DMS153 treated with DMSO at 0.1 percent for 48 hours (cell line): ENCODE results near the gene AUH.
"Not testable (repeated sequence)": the region's sequence is repeated elsewhere in the genome, so short reads cannot be mapped to it uniquely, and the experiment has no call there.

ENCODE experiments used
- DNase-seq: peaks from one replicate; lab custom pipeline; 2025; ENCODE audit not compliant: unreplicated experiment; lab: John Stamatoyannopoulos, UW

The AUH gene

DNA sequence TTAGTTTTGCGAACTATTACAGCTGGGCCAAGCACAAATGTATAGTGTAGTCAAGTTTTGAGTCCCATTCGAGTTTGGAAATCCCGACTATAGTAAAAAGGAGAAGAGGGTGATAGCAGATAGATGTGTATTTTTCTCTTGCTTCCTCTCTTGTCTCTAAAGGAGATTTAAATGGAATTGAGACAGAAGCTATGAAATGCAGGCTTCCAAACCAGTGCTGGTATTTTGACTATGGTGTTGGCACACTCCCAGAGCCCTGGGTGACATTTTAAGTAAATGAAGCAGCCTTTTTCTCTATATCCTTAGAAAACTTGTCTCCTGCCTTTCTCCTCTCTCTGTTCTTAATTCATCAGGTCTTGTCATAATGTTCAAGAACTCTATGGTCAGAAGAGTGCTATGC is 17.7 kb upstream of the AUH start:
- no peak for DNase-seq

DNA sequence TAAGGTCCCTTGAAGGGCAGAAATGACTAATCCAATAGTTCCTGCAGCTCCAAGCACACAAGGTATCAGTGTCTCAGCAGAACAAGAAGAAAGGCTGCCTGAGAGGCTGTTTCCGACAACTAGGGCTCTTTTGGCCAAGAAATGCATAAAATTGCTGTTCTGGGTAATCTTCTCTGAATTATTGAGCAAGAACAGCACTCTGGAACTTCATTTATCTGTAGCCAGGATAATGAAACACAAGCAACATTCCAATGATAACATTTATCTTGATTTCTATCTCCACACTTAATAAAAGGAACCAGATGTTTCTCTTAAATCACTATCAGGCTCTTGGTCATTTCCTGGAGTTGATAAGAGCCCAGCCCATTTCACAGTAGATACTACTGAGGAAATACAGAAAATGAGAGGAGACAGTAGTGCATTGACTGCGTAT is 17.0 kb upstream of the AUH start:
- no peak for DNase-seq

DNA sequence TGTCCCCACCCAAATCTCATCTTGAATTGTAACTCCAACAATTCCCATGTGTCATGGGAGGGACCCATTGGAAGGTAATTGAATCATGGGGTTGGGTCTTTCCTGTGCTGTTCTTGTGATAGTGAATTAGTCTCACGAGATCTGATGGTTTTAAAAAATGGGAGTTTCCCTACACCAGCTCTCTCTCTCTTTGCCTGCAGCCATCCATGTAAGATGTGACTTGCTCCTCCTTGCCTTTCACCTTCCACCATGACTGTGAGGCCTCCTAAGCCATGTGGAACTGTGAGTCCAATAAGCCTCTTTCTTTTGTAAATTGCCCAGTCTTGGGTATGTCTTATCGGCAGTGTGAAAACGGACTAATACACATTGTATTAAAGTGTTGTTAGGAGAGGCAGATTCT is 16.3 kb upstream of the AUH start:
- not testable (repeated sequence) for DNase-seq

DNA sequence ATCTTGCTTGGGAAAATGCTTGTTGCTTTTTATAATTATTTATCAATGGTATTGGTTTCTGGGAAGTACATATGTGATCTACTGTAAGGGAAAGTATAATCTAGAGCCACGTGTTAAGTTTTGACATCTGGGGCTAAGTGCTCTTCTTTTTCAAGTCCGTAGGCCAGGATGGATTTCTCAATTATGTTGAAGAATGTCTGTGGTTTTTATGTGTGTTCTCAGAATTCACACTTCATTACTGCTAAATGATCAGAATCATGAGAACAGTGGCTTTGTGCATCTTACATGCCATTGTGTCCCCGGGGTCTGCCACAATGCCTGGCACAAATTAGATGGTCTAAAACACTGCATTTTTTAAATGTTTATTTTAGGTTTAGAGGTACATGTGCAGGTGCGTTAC is 14.5 kb upstream of the AUH start:
- no peak for DNase-seq

DNA sequence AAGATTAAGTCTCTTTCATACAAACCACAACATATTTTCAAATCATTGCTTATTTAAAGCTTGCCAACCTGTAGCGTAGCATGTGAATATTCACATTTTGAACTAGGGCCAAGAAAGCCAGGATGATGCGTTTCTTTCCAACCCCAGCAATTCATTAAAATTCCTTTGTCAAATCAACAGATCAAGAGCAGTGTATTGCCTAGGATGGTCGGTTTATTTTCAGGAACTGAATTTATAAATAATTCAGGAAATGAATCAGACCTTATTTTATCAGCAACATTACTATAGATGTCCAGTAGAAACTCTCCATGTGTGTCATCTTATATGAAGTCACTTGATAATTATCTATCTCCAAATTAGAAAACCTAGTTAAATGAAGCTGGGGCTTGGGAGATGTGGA is 13.2 kb upstream of the AUH start:
- DNase-seq, result no peak

DNA sequence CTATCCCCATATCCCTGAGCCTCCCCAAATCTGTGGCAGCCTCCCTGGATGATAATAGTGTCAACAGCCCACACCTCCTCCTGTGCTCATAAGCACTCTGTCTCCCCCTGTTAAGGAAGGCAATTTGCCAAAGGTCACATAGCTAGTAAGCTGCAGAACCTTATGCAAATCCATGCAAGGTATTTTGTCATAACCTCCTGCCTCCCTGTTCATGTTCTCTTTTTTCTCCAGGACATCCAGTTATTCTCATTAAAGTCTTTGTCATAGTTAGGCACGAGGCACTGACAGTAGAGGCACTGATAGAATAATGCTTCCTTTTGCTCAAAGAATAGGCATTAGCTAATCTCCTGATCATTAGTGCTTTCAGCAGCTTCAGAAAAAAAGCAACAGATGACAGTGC is 10.2 kb upstream of the AUH start:
- DNase-seq, result no peak

DNA sequence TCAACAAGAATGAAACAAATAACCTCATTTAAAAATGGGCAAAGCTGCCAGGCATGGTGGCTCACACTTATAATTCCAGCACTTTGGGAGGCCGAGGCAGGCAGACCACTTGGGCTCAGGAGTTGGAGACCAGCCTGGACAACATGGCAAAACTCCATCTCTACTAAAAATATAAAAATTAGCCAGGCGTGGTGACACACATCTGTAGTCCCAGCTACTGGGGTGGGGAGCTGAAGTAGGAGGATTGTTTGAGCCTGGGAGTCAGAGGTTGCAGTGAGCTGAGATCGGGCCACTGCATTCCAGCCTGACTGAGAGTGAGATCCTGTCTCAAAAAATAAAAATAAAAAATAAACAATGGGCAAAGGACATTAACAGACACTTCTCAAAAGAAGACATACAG is 8.3 kb upstream of the AUH start:
- DNase-seq, result not testable (repeated sequence)

DNA sequence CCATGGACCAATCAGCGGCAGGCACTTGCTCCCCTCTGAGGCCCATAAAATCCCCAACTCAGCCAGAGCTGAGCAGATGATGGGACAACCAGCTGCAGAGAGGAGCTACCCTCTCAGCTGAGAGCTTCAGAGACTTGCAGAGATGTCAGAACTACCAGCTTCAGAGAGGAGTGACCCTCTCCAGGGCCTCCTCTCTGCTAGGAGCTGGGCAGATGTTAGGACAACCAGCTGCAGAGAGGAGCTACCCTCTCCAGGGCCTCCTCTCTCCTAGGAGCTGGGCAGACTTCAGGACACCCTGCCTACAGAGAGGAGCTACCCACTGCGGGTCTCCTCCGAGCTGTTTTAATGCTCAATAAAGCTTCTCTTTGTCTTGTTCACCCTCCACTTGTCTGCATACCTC is 3.0 kb upstream of the AUH start:
- DNase-seq, result no peak

DNA sequence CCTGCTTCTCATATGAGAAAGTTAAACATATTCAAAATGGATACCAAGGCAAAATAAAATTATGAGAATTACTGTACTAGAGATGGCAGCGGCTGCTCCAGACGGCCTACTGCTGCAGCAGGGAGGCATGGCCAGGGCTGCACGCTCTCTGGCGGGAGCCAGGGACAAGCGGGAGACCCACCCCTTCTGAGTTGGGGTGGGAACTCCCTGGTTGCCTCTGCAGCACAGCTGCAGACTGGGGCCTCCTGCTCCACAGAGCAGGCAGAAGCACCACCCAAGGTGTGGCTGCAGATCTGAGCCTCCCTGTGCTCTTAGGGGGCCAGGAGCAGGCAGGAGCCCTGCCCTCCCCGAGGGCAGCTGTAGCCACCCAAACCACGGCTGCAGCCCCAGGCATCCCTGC is 2.3 kb upstream of the AUH start:
- DNase-seq, result no peak

DNA sequence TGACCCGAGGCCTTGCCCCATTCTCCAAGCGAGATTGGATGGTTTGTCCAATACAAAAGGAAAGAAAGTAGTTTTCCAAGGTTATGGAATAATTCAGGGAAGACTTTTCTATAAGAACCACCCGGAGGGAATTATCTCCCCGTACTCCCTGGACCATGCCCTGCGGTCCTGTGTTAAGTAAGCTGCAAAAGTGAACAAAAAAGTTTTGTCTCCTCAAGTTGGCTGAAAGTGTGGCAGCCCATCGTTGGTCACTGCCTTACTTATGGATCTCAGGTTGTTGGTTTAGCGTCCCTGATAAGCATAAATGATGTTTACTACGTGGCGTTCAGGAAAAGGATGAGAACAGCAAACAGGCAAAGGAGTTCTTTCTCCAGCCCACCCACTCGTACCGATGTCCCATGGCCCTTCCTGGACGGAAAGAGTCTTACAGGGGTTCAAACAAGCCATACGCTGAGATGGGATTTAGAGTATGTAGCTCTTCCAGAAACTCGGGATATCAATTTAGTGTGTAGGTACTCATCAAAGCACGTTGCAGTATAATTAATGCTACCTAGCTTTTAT is 413 bp upstream of the AUH start:
- no peak for DNase-seq

DNA sequence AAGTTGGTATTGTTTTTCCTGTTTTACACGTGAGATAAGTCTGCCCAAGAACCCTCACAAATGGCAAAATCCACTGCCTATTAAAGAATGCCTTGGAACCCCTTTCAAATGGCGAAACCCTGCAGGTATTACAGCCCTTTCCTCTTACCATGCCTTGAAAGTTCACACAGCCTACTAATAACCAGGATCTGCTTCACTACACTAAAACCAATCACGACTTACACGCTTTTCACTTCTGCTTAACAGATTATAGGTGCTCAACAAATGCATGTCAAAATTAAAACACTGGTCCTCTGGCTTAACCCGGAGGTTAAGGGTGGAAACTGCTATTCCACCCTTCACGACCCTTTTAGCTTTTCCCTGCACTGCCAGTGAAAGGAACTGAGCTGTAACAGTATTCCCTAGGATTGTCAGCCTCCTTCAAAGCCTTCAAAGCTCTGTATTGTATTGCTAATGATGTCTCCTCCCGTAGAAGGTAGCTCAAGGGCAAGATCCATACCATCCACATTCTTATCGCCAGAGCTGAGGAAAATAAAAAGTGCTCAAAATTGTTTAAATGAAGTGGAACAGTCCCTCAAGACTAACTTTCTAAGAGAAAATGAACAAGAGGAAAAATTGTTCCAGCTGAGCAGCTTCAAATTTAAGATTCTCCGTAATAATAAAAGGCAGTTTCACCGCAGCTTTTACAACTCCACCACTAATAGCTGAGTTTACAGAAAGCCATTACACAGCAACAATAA is 997 bp downstream of the AUH start:
- no peak for DNase-seq

DNA sequence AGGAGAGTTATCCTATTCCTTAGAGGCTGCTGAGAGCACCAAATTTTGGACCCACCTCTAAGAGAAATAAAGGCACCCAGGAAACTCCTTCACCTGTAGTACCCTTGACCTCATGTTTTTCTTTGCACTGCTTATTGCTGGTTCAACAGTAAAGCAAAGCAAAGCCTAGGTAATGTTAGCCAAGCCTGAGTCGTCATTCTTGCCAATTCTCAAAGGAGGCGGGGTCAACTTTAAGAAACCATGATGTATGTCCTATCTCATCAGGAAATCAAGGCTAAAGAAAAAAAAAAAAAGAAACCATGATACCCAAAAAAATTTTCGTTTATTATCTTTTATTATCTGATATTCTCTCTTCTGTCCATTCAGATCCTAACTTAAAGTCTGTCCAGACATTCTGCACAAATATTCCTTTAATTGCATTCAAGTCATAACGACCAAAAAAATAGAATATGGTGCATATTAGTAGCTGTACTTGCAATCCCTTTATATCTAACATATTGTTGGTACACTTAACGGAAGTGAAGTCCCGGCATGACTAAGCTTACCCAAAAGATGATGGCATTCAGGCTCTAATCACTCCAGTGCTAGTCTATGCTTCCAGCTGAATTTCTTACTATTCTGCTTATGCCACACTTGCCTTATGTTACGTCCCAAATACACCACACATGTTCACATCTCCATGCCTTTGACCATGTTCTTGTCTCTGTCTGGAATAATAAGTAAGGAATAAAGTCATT is 1.8 kb downstream of the AUH start:
- DNase-seq, result no peak

DNA sequence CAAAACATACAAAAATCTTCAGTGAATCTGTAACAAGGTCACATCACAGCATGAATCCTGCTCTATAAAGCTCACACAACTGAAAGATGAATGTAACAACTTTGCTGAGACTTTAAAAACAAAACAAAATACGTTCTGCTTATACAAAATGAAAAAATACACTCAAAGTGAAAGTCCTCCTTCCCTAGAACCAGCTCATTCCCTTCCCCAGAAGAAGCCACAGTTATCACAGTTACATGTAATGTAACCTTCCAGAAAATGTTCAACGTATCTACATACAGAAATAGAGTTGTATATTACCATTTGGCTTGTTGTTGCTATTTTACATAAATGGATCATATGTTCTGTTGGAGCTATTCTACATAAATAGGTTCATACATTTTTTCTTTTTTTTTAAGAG is 2.6 kb downstream of the AUH start:
- DNase-seq, result no peak

DNA sequence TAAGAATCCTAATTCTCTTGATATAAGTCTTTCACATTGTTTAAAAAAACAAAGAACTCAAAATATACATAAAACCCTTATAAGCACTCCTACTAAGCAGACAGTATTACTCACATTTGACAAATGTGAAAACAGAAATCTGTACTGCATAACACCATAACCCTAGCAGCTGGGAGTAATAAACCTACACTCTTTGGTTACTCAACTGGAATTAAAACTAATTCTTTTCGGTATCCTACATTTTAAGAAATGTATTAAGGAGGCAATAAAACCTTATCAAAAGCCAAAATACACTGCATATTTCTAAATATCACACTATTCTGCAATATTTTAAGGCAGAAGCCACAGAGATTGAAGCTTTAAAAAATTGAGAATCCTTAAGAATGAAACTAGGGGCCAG is 6.8 kb downstream of the AUH start:
- DNase-seq, result no peak

DNA sequence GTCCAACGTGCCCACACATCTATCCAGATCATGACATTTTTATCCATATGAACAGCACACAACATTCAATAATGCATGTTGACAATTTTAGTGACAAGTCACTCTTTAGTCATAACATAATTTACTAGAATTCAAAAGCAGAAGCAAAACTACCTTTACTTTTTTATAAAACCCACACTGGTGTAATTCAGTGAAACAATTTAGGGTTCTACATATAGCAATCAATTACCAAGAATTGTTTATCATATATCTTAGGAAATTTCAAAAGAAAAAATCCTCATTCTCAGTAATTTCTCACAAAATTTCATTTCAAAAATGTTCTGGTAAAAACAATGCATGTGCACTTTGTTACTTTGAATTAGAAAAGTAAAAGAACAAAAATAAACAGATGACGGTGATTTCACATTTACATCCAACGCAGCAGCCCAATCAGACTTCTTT is 12.6 kb downstream of the AUH start:
- no peak for DNase-seq

DNA sequence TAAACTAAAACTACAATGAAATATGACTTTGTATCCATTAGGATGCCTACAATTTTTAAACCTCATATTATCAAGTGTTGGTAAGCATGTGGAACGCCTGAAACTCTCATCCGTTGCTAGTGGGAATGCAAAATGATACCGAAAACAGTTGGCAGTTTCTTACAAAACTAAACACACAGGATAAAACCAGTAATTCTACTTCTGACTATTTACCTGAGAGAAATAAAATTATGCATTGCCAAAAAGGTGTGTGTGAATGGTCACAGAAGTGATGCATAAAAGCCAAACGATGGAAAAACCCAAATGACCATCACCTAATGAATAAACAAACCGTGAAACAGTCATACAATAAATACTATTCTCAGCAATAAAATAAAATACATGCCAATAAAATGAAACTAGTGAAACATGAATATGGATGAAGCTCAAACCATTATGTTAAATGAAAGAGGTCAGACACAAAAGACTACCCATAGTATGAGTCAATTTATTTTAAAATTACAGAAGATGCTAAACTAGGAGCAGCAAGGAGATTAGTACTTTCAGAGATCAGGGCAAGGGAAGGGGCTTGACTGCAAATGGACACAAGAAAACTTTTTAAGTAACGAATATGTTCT is 13.4 kb downstream of the AUH start:
- DNase-seq, result no peak

DNA sequence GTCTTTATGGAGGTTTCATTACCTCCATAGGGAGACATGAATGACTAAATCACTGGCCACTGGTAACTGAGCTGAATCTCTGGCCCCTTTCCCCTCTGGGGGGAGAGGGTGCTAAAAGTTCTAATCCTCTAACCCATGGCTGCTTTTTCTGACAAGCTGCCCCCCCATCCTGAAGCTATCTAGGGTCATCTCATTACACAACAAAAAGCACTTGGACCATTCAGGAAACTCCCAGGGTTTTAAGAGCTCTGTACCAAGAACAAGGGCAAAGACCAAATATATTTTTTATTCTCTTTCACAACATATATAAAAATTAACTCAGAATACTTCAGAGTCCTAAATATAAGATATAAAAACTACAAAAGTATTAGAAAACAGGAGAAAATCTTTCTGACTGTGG is 14.3 kb downstream of the AUH start:
- no peak for DNase-seq

DNA sequence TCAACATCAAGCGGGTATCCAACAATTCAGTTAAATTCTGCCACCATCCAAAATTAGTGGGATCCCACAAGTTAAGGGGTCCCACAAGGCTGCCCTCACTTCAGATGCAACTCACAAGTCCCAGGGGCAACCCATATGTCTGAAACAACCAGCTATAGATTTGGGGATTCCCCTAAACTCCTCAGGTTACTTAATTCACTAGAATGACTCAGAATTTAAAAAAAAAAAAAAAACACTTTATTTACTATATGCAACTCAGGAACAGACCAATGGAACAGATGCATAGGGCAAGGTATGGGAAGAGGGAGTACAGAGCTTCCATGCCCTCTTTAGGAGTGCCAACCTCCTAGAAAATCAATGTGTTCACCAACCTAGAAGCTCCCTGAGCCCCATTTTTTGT is 15.1 kb downstream of the AUH start:
- no peak for DNase-seq

DNA sequence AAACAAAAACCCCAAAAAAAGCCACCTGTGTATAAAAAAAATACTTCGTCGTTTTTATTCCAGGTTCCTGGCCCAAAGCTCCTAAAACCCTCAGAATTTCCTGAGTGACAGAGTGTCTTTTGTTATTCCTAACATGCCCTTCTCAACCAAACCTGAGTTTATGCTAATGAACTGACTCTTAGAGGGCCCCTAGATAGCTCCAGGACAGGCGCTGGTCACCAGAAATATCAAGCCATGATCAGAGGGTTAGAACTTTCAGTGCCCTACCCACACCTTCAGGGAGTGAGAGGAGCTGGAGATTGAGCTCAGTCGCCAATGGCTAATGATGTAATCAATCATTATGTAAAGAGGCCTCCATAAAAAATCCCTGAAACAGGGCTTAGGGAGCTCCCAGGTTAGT is 15.7 kb downstream of the AUH start:
- no peak for DNase-seq

DNA sequence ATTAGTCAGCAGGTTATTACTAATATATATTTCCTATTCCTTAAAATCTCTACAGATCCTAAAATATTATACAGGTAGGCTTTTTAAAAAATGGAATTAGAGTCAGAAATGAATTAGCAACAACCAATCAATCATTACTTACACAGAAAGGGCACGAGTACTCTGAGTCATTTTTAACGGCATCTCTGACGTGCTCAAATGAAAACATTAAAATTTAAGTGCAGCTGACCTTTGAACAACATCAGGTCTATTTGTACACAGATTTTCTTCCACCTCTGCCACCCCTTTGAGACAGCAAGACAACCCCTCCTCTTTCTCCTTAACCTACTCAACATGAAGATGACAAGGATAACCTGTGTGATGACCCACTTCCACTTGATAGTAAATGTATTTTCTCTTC is 19.1 kb downstream of the AUH start:
- no peak for DNase-seq

DNA sequence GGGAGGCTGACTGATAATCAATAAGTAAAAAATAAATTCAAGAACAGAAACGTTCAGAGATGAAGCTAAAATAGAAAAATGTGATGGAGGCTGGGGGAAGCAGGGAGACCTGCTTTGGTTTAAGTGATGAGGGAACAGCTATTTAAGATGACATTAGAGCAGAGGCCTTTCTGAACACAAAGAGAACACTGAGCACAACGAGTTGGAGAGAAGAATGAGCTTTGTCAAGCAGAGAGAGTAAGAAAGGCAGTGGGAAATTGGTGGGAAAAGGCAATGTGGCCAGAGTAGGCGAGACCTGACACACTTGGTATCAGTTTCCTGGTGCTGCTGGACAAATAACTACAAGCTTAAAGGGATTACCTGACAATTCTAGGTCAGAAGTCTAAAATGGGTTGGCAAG is 20.0 kb downstream of the AUH start:
- DNase-seq, result no peak

DNA sequence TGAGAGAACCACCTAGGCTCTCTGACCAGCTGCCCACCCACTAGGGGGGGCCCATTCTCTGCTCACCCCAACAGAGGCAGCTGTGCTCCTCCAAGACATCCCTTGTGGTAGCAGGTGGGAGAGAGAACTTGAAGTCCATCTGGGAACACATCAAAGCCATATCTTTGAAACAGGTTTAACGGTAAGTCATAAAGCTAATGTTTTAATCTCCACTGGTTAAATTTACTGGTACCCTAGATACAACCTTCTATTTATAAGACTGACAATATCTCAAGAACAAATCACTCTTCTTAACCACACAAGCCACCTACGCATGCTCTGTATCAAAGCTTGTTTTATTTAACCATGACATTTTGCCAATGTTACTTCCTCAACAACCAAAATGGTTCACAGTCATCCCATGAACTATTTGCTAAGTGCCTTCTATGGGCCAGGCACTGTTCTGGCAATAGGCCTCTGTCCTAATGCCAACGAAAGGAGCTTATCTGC is 20.4 kb downstream of the AUH start:
- DNase-seq, result no peak
